ENCODE measurements around the gene ADARB2. TPM values are rescaled to one million over a fixed set of nuclear protein-coding genes. Genes with fewer than 3 reads are reported as not detected.

Gene ADARB2
- total and polyA plus RNA-seq, 8 donors, result 0.41 to 0.92 (median 0.76) TPM

GRCh38 chr10:1577945-1578344 is 159.4 kb downstream of the ADARB2 start:
- peaks cover 0 to 29% of the 10 kb centered on the region in 2 donors for H3K27me3 ChIP-seq
- intact Hi-C loops (cut with DNase I), result no loop called here
- no peaks in the 10 kb centered on the region for H3K4me1 ChIP-seq
- no peak overlapping the region for H3K4me3 ChIP-seq
- no peak overlapping the region for H3K27ac ChIP-seq
- no peak for ATAC-seq
- no peaks in the 10 kb centered on the region for H3K36me3 ChIP-seq
- no peak for DNase-seq
- no peaks in the 10 kb centered on the region for H3K9me3 ChIP-seq
- TF ChIP-seq CTCF (IDR thresholded peaks at IDR 0.05), result no peak

GRCh38 chr10:1577373-1577770 is 160.0 kb downstream of the ADARB2 start:
- peak in 1 of 4 donors; percentile 54 for DNase-seq
- Histone ChIP-seq H3K27me3 (peaks cover 0 to 29% of the 10 kb centered on the region in 2 donors), H3K9me3 (no peaks in the 10 kb centered on the region), H3K4me1 (no peaks in the 10 kb centered on the region), H3K36me3 (no peaks in the 10 kb centered on the region), H3K27ac (no peak overlapping the region), H3K4me3 (no peak overlapping the region)
- ATAC-seq, result no peak
- intact Hi-C loops (cut with DNase I), result no loop called here
- no peak for TF ChIP-seq CTCF (IDR thresholded peaks at IDR 0.05)

- H3K4me1 ChIP-seq, result no peaks in the 10 kb centered on the region
- H3K27me3 ChIP-seq, result peaks cover 0 to 29% of the 10 kb centered on the region in 2 donors
- H3K9me3 ChIP-seq, result no peaks in the 10 kb centered on the region
- no peak overlapping the region for H3K4me3 ChIP-seq
- no peaks in the 10 kb centered on the region for H3K36me3 ChIP-seq
- TF ChIP-seq CTCF (IDR thresholded peaks at IDR 0.05), result no peak
- DNase-seq, result no peak
- intact Hi-C loops (cut with DNase I), result no loop called here
- no peak for ATAC-seq
- no peak overlapping the region for H3K27ac ChIP-seq
Measured at GRCh38 chr10:1576467-1577372, 160.6 kb downstream of the ADARB2 start.

GRCh38 chr10:1575481-1576244 is 161.7 kb downstream of the ADARB2 start:
- intact Hi-C loops (cut with DNase I), result no loop called here
- DNase-seq (no peak), ATAC-seq (no peak)
- H3K4me3 ChIP-seq, result no peak overlapping the region
- peaks cover 0 to 29% of the 10 kb centered on the region in 2 donors for H3K27me3 ChIP-seq
- H3K27ac ChIP-seq, result no peak overlapping the region
- no peak for TF ChIP-seq CTCF (IDR thresholded peaks at IDR 0.05)
- no peaks in the 10 kb centered on the region for H3K9me3 ChIP-seq
- H3K4me1 ChIP-seq, result no peaks in the 10 kb centered on the region
- no peaks in the 10 kb centered on the region for H3K36me3 ChIP-seq

GRCh38 chr10:1574719-1575118 is 162.6 kb downstream of the ADARB2 start:
- peaks cover 0 to 28% of the 10 kb centered on the region in 2 donors for H3K27me3 ChIP-seq
- no peaks in the 10 kb centered on the region for H3K36me3 ChIP-seq
- no peaks in the 10 kb centered on the region for H3K9me3 ChIP-seq
- H3K4me1 ChIP-seq, result no peaks in the 10 kb centered on the region
- intact Hi-C loops (cut with DNase I), result no loop called here
- DNase-seq, result no peak
- H3K4me3 ChIP-seq, result no peak overlapping the region
- TF ChIP-seq CTCF (IDR thresholded peaks at IDR 0.05), result no peak
- H3K27ac ChIP-seq, result no peak overlapping the region
- no peak for ATAC-seq
